ENCODE results near the gene FGD4.
"Not testable (repeated sequence)": the region's sequence is repeated elsewhere in the genome, so short reads cannot be mapped to it uniquely, and the experiment has no call there.

FGD4 gene

GRCh38 chr12:32497864-32498263 lies 98.5 kb downstream of the FGD4 start:
- no peak for DNase-seq

GRCh38 chr12:32499048-32499447 lies 99.7 kb downstream of the FGD4 start:
- DNase-seq: peak in 1 of 2 experiments; percentile 29

GRCh38 chr12:32501835-32502333 lies 102.5 kb downstream of the FGD4 start:
- DNase-seq: peak; percentile 96 to 99

- DNase-seq: peak in 1 of 2 experiments; percentile 19
Measured at GRCh38 chr12:32502693-32503502, 103.5 kb downstream of the FGD4 start.

- DNase-seq: no peak
Measured at GRCh38 chr12:32503730-32504129, 104.4 kb downstream of the FGD4 start.

GRCh38 chr12:32504591-32504990 lies 105.2 kb downstream of the FGD4 start:
- DNase-seq: no peak

- DNase-seq: no peak
Measured at GRCh38 chr12:32505067-32505945, 105.9 kb downstream of the FGD4 start.

GRCh38 chr12:32507096-32507941 lies 108.0 kb downstream of the FGD4 start:
- not testable (repeated sequence) for DNase-seq

- DNase-seq: no peak
Measured at GRCh38 chr12:32507942-32508320, 108.6 kb downstream of the FGD4 start.

- no peak for DNase-seq
Measured at GRCh38 chr12:32508626-32509025, 109.3 kb downstream of the FGD4 start.

GRCh38 chr12:32509328-32510091 lies 110.2 kb downstream of the FGD4 start:
- no peak for DNase-seq

- DNase-seq: not testable (repeated sequence)
Measured at GRCh38 chr12:32511976-32512375, 112.6 kb downstream of the FGD4 start.

GRCh38 chr12:32512379-32512778 lies 113.0 kb downstream of the FGD4 start:
- DNase-seq: no peak

GRCh38 chr12:32512910-32513309 lies 113.6 kb downstream of the FGD4 start:
- no peak for DNase-seq

GRCh38 chr12:32515137-32515873 lies 115.9 kb downstream of the FGD4 start:
- peak in 1 of 2 experiments; percentile 6 for DNase-seq

GRCh38 chr12:32516230-32516629 lies 116.9 kb downstream of the FGD4 start:
- DNase-seq: no peak

- no peak for DNase-seq
Measured at GRCh38 chr12:32517966-32518365, 118.6 kb downstream of the FGD4 start.

- no peak for DNase-seq
Measured at GRCh38 chr12:32519047-32519446, 119.7 kb downstream of the FGD4 start.

- DNase-seq: no peak
Measured at GRCh38 chr12:32522331-32523221, 123.2 kb downstream of the FGD4 start.

GRCh38 chr12:32525802-32526201 lies 126.4 kb downstream of the FGD4 start:
- DNase-seq: not testable (repeated sequence)

Data from NCI-H2081 (cell line).